Measurements from ENCODE around the gene FGF18. TPM values are rescaled to one million over a fixed set of nuclear protein-coding genes. Genes with fewer than 3 reads are reported as not detected.
"Not testable (repeated sequence)": the region's sequence is repeated elsewhere in the genome, so short reads cannot be mapped to it uniquely, and the experiment has no call there.

The FGF18 gene
- total RNA-seq, 4 donors from 2014 or later: 0.53 TPM; not detected in 3

DNA sequence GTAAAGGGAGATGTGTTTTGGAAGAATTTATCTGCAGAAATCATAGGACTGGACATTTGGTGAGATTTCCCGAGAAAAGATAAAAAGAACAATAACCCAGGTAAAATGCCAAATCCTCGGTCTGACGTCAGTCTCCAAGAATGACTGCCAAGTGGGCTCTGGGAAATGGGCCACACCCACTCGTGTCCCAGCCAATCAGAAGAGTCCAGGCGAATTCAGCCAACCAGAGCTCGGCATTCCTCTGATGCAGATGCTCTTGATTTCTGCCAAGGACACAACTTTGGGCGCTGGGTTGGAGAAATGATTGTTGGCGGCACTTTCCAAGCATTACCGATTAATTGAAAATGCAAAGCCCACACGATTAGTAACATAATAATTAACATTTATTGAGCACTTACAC lies 73.3 kb downstream of the FGF18 start:
- H3K9me3 ChIP-seq: no peaks in the 10 kb centered on the region
- H3K4me1 ChIP-seq: no peaks in the 10 kb centered on the region
- H3K36me3 ChIP-seq: no peaks in the 10 kb centered on the region
- no peak overlapping the region for H3K27ac ChIP-seq
- TF ChIP-seq, protein P1, sequence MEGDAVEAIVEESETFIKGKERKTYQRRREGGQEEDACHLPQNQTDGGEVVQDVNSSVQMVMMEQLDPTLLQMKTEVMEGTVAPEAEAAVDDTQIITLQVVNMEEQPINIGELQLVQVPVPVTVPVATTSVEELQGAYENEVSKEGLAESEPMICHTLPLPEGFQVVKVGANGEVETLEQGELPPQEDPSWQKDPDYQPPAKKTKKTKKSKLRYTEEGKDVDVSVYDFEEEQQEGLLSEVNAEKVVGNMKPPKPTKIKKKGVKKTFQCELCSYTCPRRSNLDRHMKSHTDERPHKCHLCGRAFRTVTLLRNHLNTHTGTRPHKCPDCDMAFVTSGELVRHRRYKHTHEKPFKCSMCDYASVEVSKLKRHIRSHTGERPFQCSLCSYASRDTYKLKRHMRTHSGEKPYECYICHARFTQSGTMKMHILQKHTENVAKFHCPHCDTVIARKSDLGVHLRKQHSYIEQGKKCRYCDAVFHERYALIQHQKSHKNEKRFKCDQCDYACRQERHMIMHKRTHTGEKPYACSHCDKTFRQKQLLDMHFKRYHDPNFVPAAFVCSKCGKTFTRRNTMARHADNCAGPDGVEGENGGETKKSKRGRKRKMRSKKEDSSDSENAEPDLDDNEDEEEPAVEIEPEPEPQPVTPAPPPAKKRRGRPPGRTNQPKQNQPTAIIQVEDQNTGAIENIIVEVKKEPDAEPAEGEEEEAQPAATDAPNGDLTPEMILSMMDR (IDR thresholded peaks at IDR 0.05): no peak
- no peak for TF ChIP-seq POLR2A (IDR thresholded peaks at IDR 0.05)
- no peak overlapping the region for H3K4me3 ChIP-seq
- no peaks in the 10 kb centered on the region for H3K27me3 ChIP-seq
- DNase-seq: no peak

DNA sequence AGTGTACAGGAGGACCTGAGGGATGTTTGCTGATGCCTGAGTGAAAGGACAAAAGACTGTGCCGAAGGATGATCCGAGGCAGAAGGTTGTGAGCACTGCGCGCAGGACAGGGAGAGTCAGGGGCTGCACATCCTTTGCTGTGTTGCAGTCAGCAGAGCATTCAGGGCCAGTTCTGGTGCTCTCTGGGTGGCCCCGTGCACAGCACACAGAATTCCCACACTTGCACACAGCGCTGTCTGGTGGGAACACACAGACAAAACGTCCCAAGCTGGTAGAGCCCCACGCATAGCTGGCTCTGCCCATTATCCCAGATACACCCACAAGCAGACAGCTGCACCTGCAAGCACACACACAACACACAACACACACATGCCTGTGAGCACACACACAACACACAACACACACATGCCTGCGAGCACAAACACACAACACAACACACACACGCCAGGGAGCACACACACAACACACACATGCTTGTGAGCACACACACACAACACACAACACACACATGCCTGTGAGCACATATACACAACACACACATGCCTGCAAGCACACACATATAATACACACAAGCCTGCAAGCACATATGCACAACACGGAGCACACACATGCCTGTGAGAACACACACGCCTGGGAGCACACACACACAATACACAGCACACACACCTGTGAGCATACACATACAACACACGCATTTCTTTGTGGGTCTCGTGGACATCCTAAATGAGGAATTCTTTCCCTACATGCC lies 74.4 kb downstream of the FGF18 start:
- DNase-seq: no peak
- no peaks in the 10 kb centered on the region for H3K4me1 ChIP-seq
- H3K27ac ChIP-seq: peak overlapping the region in 2 of 4 donors; percentile 12 to 74
- TF ChIP-seq, protein P1 (IDR thresholded peaks at IDR 0.05): no peak
- no peak for TF ChIP-seq POLR2A (IDR thresholded peaks at IDR 0.05)
- H3K9me3 ChIP-seq: no peaks in the 10 kb centered on the region
- H3K27me3 ChIP-seq: no peaks in the 10 kb centered on the region
- H3K36me3 ChIP-seq: no peaks in the 10 kb centered on the region
- no peak overlapping the region for H3K4me3 ChIP-seq

DNA sequence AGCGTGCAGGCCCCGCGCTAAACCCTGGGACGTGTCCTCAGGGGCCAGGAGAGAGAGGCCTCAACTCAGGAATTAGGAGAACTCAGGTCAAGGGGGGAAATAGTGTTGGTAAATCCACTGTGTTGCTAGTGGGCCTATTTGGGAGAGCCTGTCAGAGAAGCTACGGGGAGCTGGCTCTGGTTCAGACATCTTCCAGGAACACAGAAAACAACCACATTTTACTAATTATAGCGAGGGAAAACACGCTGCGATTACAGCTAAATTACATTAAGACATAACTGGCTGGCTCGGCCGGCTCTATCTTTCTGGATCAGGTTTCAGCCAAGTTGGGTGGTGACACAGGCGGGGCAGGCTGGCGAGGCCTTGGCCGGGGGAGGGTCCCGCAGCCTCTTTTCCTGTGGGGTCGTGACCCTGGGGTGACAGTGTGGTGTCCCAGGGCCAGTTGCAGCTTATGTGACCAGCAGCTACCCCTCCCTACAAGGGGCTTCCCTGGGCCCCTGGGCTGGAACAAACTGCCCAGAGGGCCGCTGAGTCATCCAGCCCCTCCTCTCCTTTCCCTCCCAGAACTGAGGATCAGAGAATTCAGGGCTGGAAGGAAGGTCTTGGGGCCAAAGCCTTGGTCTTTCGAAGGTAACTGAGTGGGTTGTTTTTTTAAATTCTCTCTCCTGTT lies 75.1 kb downstream of the FGF18 start:
- Histone ChIP-seq H3K4me1 (no peaks in the 10 kb centered on the region), H3K27ac (peak overlapping the region in 3 of 4 donors; percentile 12 to 74 (median 57)), H3K36me3 (no peaks in the 10 kb centered on the region), H3K4me3 (no peak overlapping the region), H3K27me3 (no peaks in the 10 kb centered on the region), H3K9me3 (no peaks in the 10 kb centered on the region)
- no peak for TF ChIP-seq POLR2A (IDR thresholded peaks at IDR 0.05)
- TF ChIP-seq, protein P1 (IDR thresholded peaks at IDR 0.05): no peak
- DNase-seq: peak in 1 of 3 donors; percentile 54

DNA sequence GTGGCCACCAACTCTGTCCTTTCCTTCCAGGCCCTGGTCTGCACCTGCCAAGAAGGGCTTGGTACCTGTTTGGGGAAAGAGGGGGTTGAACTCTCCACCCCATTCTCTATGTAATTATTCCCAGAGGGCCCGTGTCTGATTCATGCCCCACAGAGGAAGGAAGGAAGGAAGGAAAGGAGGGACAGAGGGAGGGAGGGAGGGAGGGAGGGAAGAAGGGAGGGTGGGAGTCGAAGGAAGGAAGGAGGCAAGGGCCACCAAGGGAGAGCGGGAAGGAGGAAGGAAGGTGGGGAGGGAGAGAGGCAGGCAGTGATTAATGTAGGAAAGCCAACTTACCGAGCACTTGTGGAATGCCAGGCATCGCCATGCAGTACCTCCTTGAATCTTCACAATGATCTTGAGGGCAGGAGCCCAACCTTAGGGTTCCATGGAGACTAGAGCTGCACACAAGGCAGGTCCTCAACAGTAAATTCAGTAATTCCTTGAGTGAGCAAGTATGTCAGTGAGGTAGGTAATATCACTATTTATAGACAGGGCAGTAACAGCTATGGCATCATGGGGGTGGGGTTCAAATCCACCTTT lies 75.8 kb downstream of the FGF18 start:
- H3K36me3 ChIP-seq: no peaks in the 10 kb centered on the region
- H3K4me3 ChIP-seq: no peak overlapping the region
- no peaks in the 10 kb centered on the region for H3K4me1 ChIP-seq
- H3K27me3 ChIP-seq: no peaks in the 10 kb centered on the region
- no peak for DNase-seq
- no peaks in the 10 kb centered on the region for H3K9me3 ChIP-seq
- no peak for TF ChIP-seq POLR2A (IDR thresholded peaks at IDR 0.05)
- TF ChIP-seq, protein P1 (IDR thresholded peaks at IDR 0.05): no peak
- peak overlapping the region in 3 of 4 donors; percentile 12 to 74 (median 57) for H3K27ac ChIP-seq

DNA sequence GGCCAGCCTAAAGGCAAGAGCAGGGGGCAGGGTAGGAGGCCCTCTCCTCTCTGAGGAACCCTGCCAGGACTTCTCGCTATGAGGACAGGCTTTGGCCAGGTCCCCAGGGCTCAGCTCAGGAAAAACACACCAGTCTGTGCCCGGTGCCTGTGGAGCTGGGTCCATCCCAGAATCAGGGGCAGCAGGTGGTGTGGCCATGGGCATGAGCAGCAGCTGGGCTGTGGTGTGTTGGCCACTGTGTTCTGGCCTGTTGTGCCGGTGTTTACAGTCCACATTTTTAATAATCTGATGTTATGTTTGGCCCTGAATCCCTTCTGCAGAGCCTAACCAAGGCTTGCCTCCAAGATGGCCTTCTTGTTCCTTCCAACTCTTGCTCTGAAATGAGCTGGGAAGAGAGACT lies 77.0 kb downstream of the FGF18 start:
- DNase-seq: no peak
- H3K36me3 ChIP-seq: no peaks in the 10 kb centered on the region
- H3K4me1 ChIP-seq: no peaks in the 10 kb centered on the region
- no peaks in the 10 kb centered on the region for H3K27me3 ChIP-seq
- H3K9me3 ChIP-seq: no peaks in the 10 kb centered on the region
- TF ChIP-seq POLR2A (IDR thresholded peaks at IDR 0.05): no peak
- TF ChIP-seq, protein P1 (IDR thresholded peaks at IDR 0.05): no peak
- no peak overlapping the region for H3K4me3 ChIP-seq
- H3K27ac ChIP-seq: no peak overlapping the region

DNA sequence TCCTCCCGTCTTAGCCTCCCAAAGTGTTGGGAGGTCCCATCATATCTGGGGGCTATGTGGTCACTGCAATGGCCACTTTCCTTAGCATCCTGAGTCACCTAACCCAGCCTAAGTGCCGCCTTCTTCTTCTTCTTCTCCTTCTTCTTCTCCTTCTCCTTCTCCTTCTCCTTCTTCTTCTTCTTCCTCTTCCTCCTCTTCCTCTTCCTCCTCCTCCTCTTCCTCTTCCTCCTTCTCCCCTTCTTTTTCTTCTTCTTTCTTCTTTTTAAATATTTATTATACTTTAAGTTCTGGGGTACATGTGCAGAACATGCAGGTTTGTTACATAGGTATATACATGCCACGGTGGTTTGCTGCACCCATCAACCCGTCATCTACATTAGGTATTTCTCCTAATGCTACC lies 78.0 kb downstream of the FGF18 start:
- not testable (repeated sequence) for H3K4me3 ChIP-seq, DNase-seq, H3K27me3 ChIP-seq, H3K9me3 ChIP-seq, H3K36me3 ChIP-seq, H3K27ac ChIP-seq, H3K4me1 ChIP-seq
